Measurements from ENCODE around the gene MPZL3. TPM values are rescaled to one million over a fixed set of nuclear protein-coding genes. Genes with fewer than 3 reads are reported as not detected.

The MPZL3 gene, protein sequence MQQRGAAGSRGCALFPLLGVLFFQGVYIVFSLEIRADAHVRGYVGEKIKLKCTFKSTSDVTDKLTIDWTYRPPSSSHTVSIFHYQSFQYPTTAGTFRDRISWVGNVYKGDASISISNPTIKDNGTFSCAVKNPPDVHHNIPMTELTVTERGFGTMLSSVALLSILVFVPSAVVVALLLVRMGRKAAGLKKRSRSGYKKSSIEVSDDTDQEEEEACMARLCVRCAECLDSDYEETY
- total RNA-seq, result 26.1 TPM

DNA sequence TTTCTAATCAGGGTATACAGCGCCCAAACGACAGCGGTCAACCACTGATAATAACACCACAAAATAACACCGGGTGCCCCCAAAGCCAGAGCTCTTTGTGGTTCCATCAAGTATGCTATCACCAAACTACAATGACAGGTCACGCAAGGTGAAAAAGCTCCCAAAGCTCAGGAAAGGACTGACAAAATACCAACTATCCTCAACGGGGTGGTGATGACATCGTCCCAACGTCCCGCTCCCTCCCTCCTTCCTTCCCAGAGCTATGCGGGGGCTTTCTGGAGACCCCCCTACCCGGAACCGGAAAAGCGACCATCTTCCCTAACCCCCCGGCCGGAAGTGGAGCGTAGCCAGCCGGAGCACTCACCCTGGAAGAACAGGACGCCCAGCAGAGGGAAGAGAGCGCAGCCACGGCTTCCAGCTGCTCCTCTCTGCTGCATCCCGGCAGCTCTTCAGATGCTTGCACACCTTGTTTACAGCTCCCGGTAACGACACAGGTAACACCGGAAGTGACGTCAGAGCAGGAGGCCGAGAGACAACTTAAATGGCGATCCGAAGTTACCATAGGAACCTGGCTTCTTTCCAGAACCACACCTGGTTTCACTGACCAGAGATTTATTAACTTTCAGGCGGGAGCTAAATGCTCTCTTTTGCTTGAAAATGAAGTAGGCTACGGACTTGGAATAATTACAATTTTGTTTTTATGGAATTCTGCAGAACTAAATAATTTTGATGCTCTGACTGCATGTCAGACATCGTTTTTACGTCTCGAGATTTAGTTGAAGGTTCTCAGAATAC, at the start of gene MPZL3:
Gene MPZL3, minus strand, starts transcription at position 508 of the 795 bp plus-strand sequence. Its CDS starts 71 bp downstream, at position 437.
- DNase-seq, result peak; percentile 78

DNA sequence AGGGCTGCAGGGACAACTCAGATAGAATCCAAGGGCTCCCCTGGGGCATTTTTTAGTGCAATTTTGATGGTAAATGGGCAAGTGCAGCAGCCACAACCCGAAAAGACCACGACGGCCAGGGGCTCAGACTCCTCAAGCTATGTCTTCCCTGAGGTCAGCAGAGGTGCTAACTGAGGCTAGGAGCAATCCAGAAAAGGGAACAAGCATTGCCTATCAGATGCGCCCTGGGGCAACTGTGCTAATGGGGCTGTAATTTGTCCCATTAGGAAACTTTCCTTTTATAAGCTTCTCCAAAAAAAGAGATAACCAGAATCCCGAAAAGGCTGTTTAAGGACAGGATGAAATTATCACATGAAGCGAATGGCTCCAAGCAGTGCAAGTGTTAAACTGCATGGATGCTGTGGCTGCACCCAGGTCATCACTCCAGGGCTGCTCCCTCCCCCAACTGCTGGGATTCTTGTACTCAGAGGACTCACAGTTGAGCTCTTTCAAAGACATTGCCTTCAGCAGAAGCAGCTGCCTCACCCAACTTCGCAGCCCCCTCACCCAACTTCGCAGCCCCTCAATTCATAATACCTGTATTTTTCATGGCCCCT, 49.5 kb upstream of the MPZL3 start:
- DNase-seq, result no peak

DNA sequence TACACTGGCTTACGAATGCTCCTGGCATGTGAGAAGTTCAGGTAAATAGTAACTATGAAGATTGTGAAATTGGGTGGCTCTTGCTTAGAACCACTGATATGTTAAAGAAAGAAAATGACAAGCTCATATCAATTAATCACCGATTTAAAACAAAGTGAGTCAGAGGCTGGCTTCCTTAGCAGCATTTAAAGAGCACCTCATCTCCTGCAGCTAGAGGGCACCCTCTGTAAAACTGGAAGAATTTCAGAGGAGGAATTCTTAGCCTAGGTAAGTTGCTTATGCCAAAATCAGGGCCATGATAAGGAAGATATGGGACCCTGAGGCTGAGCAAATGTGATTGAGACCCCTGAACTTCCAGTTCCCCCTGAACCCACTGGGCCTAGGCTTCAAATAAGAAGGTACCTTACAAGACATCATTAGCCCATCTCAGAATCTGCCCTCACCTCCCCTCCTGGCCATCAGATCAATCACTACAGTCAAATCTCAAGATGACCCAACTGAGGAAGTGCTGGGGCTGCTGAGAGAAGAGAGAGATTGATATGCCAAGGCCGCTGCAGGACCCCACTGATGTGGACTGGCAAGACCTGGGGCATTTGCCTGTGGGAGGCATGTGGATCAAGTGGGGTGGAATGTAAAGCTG, 43.8 kb upstream of the MPZL3 start:
- DNase-seq, result no peak

DNA sequence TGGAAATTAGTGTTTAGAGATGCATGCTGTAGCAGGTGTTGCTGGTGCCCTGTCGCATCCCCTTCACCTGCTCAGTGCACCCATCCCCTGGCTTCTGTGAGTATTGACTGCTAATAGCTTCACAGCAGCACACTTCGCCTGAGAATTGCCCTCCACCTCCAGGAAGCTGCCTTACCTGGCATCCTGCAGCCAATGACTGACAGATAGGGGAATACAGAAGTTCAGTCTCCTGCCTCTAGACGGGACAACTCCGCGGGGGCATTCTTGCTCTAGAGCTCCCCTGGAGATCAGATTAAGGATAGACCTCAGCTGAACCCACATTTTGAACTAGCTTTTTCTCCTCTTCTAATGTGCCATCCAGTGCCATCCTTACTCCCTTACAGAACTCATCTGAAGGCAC, 43.0 kb upstream of the MPZL3 start:
- DNase-seq, result no peak

DNA sequence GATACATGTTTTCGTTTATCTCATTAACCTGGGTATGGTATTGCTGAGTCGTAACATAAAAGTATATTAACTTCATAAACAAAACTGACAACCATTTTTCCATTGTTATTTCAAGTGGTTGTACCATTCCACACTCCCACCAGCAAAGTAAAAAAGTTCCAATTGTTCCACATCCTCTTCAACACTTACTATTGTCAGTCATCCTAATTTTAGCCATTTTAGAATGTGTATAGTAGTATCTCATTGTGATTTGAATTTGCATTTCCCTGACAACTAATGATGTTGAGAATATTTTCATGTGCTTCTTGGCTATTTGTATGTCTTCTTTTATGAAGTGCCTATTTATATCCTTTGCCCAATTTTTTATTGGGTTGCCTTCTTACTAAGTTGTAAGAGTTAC, 41.9 kb upstream of the MPZL3 start:
- DNase-seq, result no peak

DNA sequence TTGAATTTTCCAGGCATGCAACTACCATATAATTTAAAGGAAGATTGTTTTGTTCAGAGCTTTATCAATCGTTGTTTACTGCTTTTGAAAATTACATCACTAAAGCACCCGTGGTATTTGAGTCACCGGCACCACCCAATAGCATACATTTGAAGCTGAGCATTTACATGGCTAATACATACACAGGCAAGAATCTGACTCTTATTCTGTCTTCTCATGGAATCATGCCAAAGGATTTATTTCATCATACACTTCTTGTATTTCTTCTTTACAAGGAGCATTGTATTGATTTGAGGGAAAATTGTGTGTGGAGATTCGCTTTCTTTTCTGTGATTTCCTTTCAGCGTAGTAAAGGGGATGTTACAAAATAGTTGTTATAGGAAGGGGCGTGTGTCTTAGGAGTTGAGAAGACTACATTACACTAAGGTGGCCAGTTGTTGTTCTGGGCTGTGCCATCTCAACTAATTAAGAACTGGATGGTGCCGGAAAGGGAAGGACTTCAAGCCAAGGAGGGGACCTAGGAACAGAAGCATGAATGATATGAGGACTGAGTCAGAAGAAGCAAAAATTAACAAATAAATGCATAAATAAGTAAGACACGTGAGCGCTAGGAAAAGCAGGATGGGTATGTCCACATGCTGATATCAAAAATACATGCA, 39.4 kb upstream of the MPZL3 start:
- peak; percentile 44 for DNase-seq

DNA sequence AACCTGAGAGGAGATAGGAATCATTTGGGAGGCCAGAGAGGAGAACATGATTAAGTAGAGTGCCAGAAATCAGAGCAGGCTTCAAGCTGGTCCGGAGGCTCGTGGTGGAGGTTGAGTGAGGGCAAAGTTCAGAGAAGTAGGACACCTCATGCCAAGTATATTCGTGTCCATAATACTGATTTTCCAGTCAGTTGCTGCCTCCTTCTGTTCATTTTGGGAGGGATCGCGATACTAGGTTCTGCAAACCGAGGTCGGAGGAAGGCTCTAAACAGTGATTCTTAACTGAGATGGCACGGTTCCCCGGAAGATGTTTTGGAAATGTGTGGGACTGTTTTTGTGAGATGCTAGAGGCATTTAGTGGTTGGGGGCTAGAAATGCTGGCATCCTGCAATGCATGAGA, 38.8 kb upstream of the MPZL3 start:
- DNase-seq, result peak; percentile 4

DNA sequence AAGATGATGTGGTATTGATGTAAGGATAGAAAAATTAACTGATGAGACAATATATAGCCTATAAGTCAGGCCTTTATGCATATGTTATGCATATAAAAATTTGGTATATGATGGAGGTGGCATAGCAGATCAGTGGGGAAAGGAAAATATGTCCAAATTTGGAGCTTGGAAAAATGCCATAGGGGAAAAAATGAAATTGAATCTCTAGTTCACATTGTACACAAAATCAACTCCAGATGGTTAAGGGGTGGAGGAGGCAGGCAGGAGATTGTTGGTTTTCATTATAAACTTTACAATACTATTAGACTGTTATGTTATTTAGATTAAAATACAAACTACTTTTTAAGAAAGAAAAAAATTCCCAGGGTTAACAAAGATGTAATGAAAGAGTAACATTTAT, 37.2 kb upstream of the MPZL3 start:
- peak; percentile 63 for DNase-seq

DNA sequence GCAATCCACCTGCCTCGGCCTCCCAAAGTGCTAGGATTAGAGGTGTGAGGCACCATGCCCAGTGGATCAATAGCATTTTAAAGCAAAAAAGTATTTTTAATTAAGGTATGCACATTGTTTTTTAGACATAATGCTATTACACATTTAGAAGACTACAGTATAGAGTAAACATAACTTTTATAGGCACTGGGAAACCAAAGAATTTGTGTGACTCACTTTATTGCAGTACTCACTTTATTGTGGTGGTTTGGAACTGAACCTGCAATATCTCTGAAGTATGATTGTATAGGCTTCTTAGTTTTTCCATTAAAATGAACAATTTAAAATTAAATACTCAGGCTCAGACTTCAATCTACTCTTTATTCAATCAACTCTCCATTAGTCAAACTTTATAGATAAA, 34.8 kb upstream of the MPZL3 start:
- no peak for DNase-seq

DNA sequence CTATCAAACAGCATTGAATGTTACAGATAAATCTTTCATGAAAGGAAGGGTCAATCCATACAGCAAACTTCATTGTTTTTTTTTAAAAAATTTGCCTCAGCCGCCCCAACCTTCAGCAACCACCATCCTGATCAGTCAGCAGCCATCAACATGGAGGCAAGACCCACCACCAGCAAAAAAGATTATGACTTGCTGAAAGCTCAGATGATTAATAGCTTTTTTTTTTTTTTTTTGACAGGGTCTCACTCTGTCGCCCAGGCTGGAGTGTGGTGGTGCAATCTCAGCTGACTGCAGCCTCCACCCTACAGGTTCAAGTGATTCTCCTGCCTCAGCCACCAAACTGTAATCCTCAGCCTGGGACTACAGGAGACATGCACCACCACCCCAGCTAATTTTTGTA, 34.4 kb upstream of the MPZL3 start:
- DNase-seq, result no peak

DNA sequence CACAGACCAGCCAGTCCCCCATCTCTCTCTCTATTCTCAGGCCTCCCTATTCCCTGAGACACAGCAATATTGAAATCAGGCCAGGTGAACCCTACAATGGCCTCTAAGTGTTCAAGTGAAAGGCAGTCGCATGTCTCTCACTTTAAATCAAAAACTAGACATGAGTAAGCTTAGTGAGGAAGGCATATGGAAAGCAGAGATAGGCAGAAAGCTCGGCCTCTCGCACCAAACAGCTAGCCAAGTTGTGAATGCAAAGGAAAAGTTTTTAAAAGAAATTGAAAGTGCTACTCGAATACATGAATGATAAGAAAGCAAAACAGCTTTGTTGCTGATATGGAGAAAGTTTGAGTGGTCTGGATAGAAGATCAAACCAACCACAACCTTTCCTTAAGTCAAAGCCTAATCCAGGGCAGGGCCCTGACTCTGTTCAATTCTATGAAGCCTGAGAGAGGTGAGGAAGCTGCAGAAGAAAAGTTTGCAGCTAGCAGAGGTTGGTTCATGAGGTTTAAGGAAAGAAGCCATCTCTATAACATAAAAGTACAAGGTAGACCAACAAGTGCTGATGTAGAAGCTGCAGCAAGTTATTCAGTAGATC, 31.7 kb upstream of the MPZL3 start:
- no peak for DNase-seq

DNA sequence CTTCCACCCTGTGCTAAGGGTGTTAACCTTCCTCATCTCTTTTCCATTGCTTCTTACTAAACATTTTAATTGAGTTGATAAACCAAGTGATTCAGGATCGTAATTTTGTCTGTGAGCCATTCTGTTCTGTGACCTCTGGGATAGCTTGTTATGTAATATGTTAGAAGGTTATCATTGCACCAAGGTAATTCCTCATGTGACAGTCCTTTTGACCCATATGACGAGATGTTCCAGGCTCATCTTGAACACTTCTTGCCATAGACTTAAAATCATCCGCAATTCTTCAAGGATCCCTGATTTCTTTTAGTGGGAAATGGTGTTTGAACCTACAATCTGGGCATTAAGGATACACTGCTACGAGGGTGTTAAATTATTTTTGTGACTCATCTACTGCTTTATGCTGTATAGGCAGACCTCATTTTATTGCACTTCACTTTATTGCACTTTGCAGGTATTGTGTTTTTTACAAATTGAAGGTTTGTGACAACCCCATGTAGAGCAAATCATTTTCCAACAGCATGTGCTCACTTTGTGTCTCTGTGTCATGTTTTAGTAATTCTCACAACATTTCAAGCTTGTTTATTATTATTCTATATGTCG, 31.0 kb upstream of the MPZL3 start:
- DNase-seq, result no peak

DNA sequence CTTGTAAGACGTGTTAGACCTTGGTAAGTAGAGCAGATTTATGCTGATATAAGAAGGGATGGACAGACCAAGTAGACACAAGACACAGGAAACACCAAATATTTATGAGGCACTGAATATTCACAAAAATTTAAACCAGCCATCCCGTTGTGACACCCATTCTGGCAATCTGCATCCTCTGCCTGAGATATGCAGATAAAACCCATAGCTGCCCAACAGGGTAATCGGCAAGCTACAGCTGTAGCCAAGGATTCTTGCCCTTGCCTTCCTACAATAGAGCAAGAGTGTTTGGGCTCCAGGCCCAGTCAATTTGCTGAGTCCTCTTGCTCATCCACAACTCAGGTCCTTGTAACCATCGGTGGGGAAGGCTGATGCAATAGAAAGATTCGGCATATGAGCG, 30.4 kb upstream of the MPZL3 start:
- DNase-seq, result no peak

DNA sequence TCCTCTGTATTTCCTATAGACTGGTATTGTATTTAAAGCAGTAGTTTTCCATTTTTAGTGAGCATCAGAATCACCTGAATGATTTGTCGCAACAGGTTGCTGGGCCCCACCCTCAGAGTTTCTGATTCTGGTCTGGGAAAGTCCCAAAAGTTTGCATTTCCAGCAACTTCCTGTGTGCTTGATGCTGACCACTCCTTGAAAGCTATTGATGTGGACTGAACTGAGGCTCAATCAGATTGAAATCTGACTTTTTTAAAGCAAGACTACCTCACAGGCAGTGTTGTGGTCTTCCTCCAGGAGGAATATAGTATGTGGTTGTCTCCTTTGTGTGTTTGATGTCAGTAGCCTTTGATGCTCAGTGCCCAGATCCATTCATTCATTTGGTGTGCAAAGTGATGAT, 29.1 kb upstream of the MPZL3 start:
- no peak for DNase-seq

DNA sequence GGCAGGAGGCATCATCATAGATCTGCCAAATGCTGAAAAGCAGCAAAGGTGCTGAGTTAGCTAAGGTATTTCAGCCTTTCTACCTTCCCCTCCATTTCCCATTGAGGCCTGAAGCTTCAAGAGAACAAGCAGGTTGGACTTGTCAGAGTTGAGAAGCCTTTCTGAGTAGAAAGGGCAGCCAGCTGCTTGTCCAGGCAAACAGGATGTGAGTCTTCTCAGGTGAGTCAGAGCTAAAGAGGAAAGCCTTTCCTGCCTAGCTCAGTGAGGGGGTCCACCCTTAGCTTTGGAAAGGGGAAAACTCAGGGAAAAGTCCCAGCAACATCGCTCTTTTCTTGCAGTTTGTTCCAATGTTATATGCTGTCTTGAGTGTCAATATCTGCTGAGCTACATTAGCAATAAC, 25.1 kb upstream of the MPZL3 start:
- DNase-seq, result no peak

DNA sequence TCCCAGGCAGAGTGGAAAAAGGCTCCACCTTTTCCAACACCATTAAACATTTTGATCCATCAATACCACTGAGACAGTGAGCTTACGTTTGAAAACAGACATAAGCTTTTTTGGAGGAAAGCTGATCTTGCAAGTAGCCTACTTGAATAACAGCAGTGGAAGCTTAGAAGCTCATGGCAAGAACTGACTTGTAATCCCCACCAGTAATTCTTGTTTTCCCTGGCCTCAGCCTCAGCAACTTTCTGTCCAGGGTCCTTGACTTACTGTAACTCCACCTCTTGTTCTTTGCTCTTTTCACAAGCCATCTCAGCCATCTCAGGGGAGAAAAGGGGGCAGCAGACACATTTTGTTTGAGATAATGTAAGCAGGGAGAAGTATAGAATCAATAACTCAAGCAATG, 24.3 kb upstream of the MPZL3 start:
- no peak for DNase-seq

DNA sequence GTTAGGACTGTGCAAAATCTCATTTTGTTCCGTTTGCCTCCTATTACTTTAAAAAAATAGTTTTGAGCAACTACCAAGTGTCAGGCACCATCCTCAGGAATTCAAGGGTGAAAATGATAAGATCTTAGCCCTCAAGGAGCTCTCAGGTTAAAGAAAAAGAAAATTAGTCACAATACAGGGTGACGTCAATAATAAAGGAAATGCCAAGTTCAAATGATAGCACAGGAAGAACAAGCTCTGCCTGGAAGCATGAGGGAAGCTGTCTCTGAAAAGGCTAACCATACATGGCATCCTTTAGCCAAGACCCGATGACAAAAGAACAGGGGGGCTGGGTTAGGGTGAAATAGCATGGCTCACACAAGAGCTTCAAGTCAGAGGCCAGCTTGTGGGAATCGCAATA, 23.0 kb upstream of the MPZL3 start:
- DNase-seq, result no peak

DNA sequence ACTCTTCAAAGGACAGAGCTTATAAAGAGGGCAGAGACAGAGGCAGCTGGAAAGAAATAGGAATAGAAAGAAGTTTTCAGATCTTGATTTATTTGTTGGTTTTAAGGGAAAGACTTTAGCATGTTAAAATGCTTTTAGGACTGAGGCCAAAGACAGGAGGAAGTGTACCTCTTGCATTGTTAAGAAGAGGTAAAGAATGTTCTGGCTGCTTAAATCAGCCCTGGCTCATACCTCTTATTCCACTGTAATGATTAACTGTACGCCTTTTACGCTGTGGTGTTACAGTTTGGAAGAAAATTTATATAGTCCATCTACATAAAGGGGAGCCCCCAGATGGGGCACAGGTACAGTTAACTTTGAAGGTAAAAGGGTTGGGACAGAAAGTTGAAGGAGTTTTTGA, 22.0 kb upstream of the MPZL3 start:
- no peak for DNase-seq

DNA sequence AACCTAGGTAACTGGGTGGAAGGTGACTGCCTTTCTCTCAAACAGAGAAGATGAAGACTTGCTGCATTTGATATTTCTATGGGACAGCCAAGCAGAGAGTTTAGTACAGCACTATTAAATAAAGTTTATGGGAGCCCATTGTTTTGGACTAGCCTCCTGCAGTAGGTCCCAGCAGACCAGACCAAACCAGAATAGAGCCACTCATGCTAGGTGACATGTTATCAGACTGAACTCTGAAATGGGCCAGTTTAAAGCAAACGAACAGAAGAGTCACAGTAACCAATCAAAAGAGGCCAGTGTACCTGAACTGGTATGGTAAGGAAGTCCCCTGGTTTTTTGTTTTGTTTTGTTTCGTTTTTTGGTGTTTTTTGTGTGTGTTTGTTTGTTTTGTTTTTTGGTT, 19.8 kb upstream of the MPZL3 start:
- DNase-seq, result no peak

DNA sequence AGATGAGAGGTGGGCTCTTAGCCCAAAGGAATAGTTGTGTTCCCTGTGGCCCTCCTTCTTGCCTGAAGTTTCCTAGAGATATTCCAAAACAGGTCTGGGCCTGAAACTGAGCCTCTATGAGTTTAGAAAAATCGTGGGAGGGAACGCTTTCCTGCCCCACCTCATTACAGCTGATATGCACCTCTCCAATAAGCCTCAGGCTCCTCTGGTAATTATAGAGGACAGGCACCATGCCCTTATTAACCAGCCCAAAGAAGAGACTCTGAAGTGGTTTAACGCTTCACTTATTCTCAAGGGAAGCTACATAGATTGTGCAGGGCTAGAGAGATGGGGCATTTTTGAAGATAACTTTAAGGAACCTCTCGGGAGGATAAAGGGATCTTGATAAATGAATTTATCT, 15.3 kb upstream of the MPZL3 start:
- no peak for DNase-seq

DNA sequence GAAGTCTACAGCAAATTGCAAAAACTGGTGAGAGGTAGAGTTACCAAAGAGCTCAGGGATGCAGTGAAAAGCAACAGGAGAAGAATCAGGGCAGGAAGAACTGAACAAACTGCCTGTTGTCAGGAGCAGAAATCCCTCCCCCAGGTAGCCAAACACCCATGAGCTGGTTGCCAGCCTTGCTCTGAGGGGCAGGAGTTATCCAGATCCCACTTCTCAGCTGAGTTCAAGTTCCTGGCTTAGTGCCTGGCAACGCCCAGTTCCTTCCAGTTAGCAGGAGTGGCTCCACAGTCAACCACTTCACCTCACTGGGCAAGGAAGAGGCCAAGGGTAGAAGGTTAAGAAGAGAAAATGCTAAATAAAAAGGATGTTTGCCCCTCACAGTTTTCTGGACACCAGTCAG, 13.8 kb upstream of the MPZL3 start:
- no peak for DNase-seq
